ENCODE results near the gene BORA. TPM values are rescaled to one million over a fixed set of nuclear protein-coding genes. Genes with fewer than 3 reads are reported as not detected.

BORA gene
- total and polyA plus RNA-seq, 2 of the 13 experiments (the other 11 are each of a cell fraction or from before 2014, with no cell fraction given) = 4.0 to 17.4 TPM

DNA sequence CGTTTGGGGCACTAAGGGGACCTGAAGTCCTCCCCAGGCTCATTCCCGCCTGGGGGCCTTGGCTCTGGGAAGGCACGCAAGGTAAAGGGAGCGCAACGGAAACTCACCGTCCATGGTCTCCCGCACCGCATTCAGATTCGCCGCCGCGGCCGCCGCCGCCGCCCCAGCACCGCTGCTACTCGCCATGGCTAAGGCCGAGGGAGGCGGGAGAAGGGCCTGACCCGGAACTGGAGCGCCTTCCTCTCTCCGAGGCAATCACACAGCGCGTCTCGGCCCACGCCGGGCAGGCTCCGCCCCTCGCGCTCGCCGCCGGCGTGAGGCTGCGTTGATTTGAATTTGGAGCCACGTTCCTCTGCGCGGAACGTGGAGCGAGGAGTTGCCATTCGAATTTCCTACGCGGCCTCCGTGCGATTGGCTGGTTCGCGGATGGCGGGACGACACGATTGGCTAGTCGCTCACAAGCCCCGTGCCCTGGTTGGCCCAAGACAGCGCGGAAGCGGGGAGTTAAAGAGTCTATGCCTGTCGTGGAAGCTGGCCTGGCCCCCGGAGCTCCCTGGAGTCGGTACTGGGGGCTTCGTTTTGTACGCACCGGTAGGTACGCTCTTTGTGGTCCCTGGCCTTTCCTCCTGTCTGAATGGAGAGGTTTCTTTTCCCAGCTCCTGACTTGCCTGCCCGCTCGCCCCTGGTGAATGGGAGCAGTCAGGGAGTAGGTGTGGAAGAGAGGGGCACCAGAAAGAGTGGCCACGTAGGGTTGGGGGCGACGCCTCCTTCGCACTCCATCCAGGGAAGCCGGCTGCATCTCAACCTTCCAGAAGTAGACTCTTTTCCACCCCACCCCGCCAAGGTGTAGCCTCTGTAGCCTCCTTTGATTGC, at the start of gene BORA, which contains the start of gene MZT1 (continued):
- TF ChIP-seq PAX8 (CRISPR knock-in tag; IDR thresholded peaks at IDR 0.05; ENCODE audit: borderline replicate concordance) (no peak; the same call in 1 of the 2 replicates), ZFP1 (CRISPR knock-in tag; IDR thresholded peaks at IDR 0.05) (no peak), ZNF354B (CRISPR knock-in tag; IDR thresholded peaks at IDR 0.05) (peak; percentile 99), TRIM22 (IDR thresholded peaks at IDR 0.05) (no peak), ZNF788 (CRISPR knock-in tag; IDR thresholded peaks at IDR 0.05; ENCODE audit: borderline replicate concordance) (peak; percentile 97), MAFF (IDR thresholded peaks at IDR 0.05; ENCODE audit: low read depth, low read length) (no peak), RAD51 (IDR thresholded peaks at IDR 0.05; ENCODE audit: borderline replicate concordance) (no peak), STAT6 (CRISPR knock-in tag; IDR thresholded peaks at IDR 0.05; ENCODE audit: borderline replicate concordance) (no peak), ZNF331 (CRISPR knock-in tag; IDR thresholded peaks at IDR 0.05) (0 out of 2 replicates have a peak, but pooled peaks have one; percentile 58), TBL1XR1 (IDR thresholded peaks at IDR 0.05; ENCODE audit: borderline replicate concordance, low read length, partially characterized antibody) (no peak), ZNF143 (CRISPR knock-in tag; IDR thresholded peaks at IDR 0.05) (peak; percentile 32; the same call in 1 of the 2 replicates), TEAD3 (CRISPR knock-in tag; optimal IDR thresholded peaks at IDR 0.05; ENCODE audit: borderline replicate concordance) (peak; percentile 81), RFXANK (CRISPR knock-in tag; IDR thresholded peaks at IDR 0.05) (no peak), ESRRA (CRISPR knock-in tag; IDR thresholded peaks at IDR 0.05; ENCODE audit: low read depth) (0 out of 2 replicates have a peak, but pooled peaks have one; percentile 27), ZNF605 (CRISPR knock-in tag; IDR thresholded peaks at IDR 0.05) (peak; percentile 91), SP1 (IDR thresholded peaks at IDR 0.05) (no peak), SP1 (CRISPR knock-in tag; IDR thresholded peaks at IDR 0.05) (peak; percentile 85), ZNF839 (CRISPR knock-in tag; IDR thresholded peaks at IDR 0.05; ENCODE audit: borderline replicate concordance) (no peak), ZNF747 (CRISPR knock-in tag; IDR thresholded peaks at IDR 0.05; ENCODE audit: borderline replicate concordance) (peak; percentile 91; the same call in 1 of the 2 replicates), KDM5B (CRISPR knock-in tag; IDR thresholded peaks at IDR 0.05; ENCODE audit: borderline replicate concordance) (peak; percentile 83), ZNF329 (CRISPR knock-in tag; IDR thresholded peaks at IDR 0.05; ENCODE audit: low read depth) (peak; percentile 63; the same call in 1 of the 2 replicates), KLF15 (CRISPR knock-in tag; IDR thresholded peaks at IDR 0.05; ENCODE audit: borderline replicate concordance) (0 out of 2 replicates have a peak, but pooled peaks have one; percentile 14)
- TF ChIP-seq, protein P1, sequence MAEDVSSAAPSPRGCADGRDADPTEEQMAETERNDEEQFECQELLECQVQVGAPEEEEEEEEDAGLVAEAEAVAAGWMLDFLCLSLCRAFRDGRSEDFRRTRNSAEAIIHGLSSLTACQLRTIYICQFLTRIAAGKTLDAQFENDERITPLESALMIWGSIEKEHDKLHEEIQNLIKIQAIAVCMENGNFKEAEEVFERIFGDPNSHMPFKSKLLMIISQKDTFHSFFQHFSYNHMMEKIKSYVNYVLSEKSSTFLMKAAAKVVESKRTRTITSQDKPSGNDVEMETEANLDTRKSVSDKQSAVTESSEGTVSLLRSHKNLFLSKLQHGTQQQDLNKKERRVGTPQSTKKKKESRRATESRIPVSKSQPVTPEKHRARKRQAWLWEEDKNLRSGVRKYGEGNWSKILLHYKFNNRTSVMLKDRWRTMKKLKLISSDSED (CRISPR knock-in tag; IDR thresholded peaks at IDR 0.05) = peak; percentile 95; the same call in 1 of the 2 replicates
- TF ChIP-seq, protein P2, sequence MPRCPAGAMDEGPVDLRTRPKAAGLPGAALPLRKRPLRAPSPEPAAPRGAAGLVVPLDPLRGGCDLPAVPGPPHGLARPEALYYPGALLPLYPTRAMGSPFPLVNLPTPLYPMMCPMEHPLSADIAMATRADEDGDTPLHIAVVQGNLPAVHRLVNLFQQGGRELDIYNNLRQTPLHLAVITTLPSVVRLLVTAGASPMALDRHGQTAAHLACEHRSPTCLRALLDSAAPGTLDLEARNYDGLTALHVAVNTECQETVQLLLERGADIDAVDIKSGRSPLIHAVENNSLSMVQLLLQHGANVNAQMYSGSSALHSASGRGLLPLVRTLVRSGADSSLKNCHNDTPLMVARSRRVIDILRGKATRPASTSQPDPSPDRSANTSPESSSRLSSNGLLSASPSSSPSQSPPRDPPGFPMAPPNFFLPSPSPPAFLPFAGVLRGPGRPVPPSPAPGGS (CRISPR knock-in tag; IDR thresholded peaks at IDR 0.05) = peak; percentile 38; the same call in 1 of the 2 replicates
